ENCODE results near the gene SCGB1D4.
A peak's percentile ranks its signal among the peaks of the same experiment; 100 is the strongest.
"Not testable (repeated sequence)": the region's sequence is repeated elsewhere in the genome, so short reads cannot be mapped to it uniquely, and the experiment has no call there.

The SCGB1D4 gene

DNA sequence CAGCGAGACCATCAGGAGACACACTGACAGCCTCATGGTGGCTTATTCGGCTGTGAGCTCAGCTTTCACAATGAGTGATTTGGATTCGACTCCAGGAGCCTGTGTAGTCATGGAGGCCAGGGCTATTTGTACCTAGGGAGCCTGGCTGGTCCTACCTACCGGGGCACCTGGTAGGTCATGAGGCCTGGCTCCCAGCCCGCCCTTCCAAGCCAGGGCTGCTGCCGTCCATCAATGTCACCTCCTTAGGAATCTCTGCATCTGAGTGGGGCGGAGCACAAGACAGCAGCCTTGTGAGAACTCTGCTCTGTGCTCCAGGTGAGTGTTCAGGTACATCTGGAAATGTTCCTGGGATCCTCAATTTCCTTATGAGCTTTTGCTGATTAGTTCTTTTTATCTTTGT lies at the start of gene SCGB1D4:
SCGB1D4 (minus strand) TSS at position 101 of the 400 bp plus-strand sequence; CDS start at position 36, 65 bp downstream.
- DNase-seq: no peak

GRCh38 chr11:62345861-62346260 lies 47.0 kb upstream of the SCGB1D4 start:
- no peak for DNase-seq

DNA sequence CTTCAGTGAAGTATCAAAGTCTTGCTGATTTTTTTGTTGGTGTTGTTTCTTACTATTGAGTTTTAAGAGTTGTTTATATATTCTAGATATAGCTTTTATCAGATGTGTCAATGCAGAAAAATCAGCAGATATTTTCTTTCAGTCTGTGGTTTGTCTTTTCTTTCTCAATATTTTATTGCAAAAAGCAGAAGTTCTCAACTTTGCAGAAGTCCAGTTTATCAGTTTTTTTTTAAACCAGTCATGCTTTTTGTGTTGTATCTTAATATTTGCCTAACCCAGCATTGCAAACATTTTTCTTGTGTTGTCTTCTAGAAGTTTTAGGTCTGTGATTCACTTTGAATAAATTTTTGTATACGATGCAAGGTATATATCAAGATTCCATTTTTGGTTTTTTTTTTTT lies 45.3 kb upstream of the SCGB1D4 start:
- no peak for DNase-seq

DNA sequence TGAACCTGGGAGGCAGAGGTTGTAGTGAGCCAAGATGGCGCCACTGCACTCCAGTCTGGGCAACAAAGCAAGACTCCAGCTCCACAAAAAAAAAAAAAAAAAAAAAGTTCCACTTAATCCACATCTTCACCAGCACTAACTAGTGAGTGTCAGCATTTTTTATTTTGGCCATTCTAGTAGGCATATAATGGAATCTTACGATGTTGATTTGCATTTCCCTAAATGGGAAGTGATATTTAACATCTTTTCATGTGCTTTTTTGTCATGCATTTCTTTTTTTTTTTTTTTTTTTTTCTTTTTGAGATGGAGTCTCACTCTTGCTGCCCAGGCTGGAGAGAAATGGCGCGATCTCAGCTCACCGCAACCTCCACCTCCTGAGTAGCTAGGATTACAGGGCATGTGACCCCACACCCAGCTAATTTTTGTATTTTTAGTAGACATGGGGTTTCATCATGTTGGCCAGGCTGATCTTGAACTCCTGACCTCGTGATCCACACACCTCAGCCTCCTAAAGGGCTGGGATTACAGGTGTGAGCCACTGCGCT lies 44.8 kb upstream of the SCGB1D4 start:
- not testable (repeated sequence) for DNase-seq

- DNase-seq: no peak
Measured at GRCh38 chr11:62341588-62341987, 42.7 kb upstream of the SCGB1D4 start.

- peak; percentile 67 to 69 for DNase-seq
Measured at GRCh38 chr11:62340269-62340901, 41.5 kb upstream of the SCGB1D4 start.

DNA sequence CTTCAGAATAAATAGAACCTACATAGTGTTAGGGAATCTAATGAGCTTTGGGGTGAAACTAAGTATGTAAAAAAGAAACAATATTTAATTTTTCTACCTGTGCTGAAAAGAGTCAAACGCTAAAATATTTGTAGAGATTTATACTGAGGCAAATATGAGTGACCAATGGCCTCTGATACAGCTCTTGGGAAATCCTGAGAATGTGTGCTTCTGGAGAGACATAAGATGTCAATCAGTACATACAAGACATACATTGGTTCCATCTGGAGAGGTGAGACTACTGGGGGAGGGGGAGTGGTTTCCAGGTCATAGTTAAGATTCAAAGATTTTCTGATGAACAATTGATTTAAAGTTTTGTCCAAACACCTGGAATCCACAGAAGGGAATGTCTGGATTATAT lies 39.3 kb upstream of the SCGB1D4 start:
- no peak for DNase-seq

DNA sequence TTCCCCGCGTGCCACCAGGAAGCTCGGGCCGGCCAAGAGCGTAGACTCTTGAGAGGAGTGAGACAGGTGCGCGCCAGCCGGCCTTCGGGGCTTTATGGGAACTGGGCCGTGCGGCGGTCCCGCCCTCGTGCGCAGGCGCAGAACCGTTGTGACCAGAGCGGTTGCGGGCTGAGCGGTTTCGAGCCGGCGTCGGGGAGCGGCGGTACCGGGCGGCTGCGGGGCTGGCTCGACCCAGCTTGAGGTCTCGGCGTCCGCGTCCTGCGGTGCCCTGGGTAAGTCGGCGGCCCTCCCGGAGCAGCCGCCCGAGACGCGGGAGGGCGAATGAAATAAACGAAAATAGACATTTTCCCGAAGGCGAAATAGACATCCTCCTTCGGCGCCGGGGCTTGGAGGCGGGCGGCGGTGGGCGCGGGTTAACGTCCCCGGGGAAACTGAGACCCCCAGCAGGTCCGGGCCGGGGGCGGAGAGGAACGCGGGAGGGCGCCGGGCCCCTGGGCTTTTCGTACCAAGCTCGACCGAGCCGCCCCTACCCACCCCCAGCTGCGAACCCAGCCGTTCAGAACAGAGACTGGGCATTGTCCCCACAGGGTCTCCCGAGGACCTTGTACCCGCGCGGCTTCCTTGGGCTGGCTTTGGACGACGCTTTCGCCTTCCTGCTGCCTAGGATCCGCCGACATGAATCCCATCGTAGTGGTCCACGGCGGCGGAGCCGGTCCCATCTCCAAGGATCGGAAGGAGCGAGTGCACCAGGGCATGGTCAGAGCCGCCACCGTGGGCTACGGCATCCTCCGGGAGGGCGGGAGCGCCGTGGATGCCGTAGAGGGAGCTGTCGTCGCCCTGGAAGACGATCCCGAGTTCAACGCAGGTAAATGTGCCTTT lies 38.7 kb upstream of the SCGB1D4 start, which contains the start of gene ASRGL1:
ASRGL1 (plus strand) TSS at position 146 of the 879 bp plus-strand sequence; CDS start at position 676, 530 bp downstream.
- DNase-seq: peak; percentile 75 to 83

DNA sequence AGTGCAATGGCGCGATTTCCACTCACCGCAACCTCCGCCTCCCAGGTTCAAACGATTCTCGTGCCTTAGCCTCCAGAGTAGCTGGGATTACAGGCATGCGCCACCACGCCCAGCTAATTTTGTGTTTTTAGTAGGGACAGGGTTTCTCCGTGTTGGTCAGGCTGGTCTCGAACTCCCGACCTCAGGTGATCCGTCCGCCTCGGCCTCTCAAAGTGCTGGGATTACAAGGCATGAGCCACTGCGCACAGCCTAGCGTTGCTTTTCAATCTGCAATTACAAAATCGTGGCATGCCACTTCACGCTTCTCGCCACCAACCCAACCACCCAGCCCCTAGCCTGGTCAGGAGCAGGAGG lies 38.1 kb upstream of the SCGB1D4 start:
- DNase-seq: not testable (repeated sequence)

DNA sequence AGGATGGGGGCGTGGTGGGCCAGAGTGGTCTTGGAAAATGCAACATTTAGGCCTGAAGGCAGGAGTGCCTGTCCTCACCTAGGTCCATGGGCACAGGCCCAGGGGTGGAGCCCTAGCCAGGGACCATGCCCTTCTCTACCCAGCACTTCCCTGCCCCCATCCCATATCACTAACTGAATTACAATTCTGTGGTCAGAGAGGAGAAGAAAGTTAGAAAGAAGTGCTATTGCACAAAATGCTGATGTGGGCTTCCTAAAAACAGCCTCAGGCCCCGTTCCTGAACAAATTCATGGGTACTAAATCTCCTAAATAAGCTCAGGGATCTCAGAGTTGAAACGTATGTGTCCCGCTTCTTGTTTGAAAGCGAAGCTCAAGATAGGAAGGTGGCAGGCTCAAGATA lies 34.9 kb upstream of the SCGB1D4 start:
- DNase-seq: no peak

DNA sequence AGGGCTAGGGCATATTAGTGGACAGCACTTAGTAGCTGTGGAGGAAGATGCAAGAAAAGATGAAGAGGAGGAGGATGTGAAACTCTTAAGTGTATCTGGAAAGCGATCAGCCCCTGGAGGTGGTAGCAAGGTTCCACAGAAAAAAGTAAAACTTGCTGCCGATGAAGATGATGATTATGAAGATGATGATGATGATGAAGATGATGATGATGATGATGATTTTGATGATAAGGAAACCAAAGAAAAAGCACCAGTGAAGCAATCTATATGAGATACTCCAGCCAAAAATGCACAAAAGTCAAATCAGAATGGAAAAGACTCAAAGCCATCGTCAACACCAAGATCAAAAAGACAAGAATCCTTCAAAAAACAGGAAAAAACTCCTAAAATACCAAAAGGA lies 32.4 kb upstream of the SCGB1D4 start:
- not testable (repeated sequence) for DNase-seq

DNA sequence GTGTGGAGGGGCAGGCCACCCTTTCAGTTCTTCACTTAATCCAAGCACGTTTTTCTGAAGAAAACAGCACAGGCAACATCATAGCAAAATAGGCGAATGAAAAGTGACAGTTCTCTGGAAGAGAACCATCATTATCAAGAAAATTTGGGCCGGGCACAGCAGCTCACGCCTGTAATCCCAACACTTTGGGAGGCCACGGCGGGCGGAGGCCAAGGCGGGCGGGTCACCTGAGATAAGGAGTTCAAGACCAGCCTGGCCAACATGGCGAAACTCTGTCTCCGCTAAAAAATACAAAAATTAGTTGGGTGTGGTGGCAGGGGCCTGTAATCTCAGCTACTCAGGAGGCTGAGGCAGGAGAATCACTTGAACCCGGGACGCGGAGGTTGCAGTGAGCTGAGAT lies 28.7 kb upstream of the SCGB1D4 start:
- DNase-seq: not testable (repeated sequence)

DNA sequence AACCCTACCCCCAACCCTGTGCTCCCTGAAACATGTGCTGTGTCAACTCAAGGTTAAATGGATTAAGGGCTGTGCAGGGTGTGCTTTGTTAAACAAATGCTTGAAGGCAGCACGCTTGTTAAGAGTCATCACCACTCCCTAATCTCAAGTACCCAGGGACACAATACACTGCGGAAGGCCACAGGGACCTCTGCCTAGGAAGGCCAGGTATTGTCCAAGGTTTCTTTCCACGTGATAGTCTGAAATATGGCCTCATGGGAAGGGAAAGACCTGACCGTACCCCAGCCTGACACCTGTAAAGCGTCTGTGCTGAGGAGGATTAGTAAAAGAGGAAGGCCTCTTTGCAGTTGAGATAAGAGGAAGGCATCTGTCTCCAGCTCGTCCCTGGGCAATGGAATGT lies 27.8 kb upstream of the SCGB1D4 start:
- DNase-seq: not testable (repeated sequence)

- DNase-seq: not testable (repeated sequence)
Measured at GRCh38 chr11:62325781-62326180, 26.9 kb upstream of the SCGB1D4 start.

DNA sequence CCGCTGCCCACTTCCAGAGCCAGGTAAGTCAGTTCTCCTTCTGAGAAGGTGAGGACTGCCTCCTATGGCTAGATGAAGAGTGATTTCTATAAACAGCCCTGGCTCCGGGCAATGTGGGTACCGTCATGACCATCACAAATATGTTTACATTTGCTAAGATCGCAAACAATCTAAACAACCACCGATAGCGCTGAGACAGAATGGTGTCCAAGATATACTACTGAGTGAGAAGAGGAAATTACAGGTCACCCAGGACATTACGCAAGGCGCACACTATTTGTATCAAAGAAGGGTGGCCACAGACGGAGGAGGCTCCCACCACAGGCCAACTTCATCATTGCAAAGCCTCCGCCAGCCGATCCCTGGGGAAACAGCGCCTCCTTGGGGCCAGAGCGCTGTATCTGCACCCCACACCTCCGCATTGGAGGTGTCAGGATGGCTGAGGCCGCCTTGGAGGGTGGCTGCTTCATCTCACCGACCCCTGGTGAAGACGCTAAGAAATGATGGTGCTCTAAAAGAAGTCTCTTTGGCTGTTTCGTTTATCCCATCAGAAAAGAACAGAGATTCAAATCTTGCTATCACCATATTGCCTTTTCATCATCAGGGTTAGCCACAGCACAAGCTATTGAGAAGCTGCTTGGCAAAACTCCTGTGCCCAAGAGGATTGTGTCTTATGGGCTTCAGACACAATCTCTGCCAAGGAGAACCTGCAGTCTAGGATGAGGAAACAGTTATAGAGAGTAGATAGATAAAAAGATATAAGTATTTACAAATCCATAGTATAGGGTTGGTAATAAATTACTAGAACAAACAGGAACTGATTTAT lies 26.1 kb upstream of the SCGB1D4 start:
- peak; percentile 57 to 70 for DNase-seq

DNA sequence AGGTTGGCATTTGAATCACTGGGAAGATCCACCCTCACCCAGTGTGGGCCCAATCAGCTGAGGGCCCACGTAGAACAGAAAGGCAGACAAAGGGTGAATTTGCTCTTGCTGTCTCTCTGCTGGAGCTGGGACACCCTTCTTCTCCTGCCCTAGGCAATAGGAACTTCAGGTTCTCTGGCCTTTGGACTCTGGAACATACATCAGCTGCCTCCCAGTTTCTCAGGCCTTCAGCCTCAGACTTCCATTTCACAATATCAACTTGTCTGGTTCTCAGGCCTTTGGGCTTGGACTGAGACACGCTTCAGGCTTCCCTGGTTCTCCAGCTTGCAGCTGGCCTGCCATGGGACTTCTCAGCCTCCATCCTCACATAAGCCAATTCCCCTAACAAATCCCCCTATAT lies 23.6 kb upstream of the SCGB1D4 start:
- no peak for DNase-seq

DNA sequence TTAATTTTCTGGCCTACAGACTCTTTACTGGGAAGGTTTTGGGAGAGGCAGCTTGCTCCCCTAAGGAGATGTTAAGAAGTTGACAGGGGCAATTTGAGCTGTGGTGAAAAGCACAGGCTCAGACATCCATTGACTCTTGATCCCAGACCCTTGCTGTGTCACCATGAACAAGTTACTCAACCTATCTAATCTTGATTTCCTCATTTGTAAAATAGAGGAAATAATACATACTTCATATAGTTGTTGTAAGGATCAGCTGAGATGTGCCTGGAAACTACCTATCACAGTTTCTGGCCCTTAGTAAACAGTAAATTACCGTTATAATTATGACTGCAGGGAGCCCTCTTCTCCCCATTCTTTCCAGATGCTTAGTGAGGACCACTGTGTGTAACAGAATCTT lies 16.6 kb upstream of the SCGB1D4 start:
- no peak for DNase-seq

DNA sequence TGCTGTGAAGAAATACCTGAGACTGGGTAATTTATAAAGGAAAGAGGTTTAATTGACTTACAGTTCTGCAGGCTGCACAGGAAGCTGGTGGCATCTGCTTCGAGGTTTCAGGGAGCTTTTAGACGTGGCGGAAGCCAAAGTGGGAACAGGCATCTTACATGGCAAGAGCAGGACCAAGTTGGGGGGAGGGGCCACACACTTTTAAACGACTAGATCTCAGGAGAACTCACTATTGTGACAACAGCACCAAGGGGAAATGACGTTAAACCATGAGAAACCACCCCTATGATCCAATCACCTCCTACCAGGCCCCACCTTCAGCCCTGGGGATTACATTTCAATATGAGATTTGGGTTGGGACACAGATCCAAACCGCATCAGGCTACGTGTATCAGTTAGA lies 11.1 kb upstream of the SCGB1D4 start:
- DNase-seq: no peak

DNA sequence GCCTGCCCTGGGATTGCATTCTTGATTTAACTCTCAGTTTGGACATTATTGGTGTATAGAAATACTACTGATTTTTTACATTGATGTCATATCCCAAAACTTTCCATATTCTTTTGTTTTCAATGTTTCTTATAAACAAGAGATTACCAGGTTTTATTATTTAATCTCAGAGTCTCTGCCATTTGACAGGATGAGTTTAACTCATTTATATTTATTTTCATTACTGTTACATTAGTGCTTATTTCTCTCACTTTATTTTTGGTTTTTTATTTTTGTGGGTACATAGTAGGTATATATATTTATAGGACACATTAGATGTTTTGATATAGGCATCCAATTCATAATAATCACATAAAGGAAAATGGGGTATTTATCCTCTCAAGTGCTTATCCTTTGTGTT lies 9.1 kb upstream of the SCGB1D4 start:
- no peak for DNase-seq

DNA sequence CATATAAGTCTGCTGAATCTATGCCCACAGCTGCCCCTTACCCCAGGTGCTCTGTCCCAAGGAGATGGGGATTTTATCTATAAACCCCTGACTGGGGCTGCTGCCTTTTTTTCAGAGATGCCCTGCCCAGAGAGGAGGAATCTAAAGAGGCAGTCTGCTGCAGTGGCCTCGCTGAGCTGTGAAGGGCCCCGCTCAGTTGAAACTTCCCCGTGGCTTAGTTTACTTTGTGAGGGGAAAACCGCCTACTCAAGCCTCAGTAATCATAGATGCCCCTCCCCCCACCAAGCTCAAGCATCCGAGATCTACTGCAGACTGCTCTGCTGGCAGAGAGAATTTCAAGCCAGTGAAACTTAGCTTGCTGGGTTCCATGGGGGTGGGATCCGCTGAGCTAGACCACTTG lies 7.4 kb upstream of the SCGB1D4 start:
- DNase-seq: no peak

GRCh38 chr11:62295504-62295903 lies 3.4 kb downstream of the SCGB1D4 start:
- no peak for DNase-seq

- DNase-seq: no peak
Measured at GRCh38 chr11:62280452-62280851, 18.4 kb downstream of the SCGB1D4 start.

GRCh38 chr11:62273789-62274275 lies 25.0 kb downstream of the SCGB1D4 start:
- DNase-seq: no peak
